ENCODE data around the gene ARL4C.

The ARL4C gene, protein sequence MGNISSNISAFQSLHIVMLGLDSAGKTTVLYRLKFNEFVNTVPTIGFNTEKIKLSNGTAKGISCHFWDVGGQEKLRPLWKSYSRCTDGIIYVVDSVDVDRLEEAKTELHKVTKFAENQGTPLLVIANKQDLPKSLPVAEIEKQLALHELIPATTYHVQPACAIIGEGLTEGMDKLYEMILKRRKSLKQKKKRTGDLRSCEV

DNA sequence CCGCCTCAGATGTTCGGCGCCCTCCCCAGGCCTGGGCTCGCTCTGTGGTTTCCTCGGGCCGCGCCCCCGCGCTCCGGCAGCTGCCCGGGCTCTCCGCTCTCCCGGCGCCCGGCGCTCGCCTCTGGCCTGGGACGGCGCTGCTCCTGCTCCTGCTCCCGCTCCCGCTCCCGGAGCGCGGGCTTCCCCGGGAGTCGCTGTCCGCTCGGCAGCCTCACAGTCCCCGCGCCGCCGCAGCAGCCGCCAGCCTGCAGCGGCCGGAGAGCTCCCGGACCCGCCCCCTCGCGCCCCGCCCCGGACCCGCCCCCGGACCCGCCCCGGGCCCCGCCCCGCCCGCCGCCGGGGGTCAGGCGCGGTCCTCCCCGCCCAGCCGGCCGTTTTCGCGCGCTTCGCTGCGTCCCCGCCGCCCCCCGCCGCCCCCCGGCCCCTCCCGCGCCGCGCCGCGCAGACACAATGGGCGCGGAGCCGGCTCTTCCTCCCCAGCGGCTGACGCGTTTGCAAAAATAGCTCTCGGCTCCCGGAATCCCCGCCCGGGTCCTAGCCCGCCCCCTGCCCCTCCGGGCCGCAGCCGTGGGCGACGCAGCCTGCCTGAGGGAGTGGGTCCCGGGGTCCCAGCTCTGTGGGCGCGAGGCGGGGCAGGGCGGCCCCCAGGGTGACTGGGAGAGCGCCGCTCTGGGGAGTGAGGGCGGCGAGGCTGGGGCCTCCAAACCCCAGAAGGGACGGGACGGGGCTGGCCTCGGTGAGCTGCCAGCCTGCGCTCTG, at the start of gene ARL4C:
Gene ARL4C, minus strand, starts transcription at position 247 of the 759 bp plus-strand sequence. CDS start 495 bp downstream, outside the sequence.
- TF ChIP-seq, protein P1, sequence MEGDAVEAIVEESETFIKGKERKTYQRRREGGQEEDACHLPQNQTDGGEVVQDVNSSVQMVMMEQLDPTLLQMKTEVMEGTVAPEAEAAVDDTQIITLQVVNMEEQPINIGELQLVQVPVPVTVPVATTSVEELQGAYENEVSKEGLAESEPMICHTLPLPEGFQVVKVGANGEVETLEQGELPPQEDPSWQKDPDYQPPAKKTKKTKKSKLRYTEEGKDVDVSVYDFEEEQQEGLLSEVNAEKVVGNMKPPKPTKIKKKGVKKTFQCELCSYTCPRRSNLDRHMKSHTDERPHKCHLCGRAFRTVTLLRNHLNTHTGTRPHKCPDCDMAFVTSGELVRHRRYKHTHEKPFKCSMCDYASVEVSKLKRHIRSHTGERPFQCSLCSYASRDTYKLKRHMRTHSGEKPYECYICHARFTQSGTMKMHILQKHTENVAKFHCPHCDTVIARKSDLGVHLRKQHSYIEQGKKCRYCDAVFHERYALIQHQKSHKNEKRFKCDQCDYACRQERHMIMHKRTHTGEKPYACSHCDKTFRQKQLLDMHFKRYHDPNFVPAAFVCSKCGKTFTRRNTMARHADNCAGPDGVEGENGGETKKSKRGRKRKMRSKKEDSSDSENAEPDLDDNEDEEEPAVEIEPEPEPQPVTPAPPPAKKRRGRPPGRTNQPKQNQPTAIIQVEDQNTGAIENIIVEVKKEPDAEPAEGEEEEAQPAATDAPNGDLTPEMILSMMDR (conservative IDR thresholded peaks at IDR 0.05; ENCODE audit: low read depth), result no peak
- peak; percentile 69 for DNase-seq (ENCODE audit: low spot score)
- POLR2A ChIA-PET (ENCODE audit: low non-redundant PET), result interaction anchor here (0.9 to 1.8 kb wide), 2 partner anchors 50 to 51 kb away, joined by 3 to 7 read pairs; no protein-coding TSS in a partner anchor
- CTCF ChIA-PET, result interaction anchor here (1.0 kb wide), 2 partner anchors 523 to 1048 kb away, joined by 3 read pairs; no protein-coding TSS in a partner anchor
- H3K27ac ChIP-seq, result peak within 1 kb of the TSS; percentile 92

DNA sequence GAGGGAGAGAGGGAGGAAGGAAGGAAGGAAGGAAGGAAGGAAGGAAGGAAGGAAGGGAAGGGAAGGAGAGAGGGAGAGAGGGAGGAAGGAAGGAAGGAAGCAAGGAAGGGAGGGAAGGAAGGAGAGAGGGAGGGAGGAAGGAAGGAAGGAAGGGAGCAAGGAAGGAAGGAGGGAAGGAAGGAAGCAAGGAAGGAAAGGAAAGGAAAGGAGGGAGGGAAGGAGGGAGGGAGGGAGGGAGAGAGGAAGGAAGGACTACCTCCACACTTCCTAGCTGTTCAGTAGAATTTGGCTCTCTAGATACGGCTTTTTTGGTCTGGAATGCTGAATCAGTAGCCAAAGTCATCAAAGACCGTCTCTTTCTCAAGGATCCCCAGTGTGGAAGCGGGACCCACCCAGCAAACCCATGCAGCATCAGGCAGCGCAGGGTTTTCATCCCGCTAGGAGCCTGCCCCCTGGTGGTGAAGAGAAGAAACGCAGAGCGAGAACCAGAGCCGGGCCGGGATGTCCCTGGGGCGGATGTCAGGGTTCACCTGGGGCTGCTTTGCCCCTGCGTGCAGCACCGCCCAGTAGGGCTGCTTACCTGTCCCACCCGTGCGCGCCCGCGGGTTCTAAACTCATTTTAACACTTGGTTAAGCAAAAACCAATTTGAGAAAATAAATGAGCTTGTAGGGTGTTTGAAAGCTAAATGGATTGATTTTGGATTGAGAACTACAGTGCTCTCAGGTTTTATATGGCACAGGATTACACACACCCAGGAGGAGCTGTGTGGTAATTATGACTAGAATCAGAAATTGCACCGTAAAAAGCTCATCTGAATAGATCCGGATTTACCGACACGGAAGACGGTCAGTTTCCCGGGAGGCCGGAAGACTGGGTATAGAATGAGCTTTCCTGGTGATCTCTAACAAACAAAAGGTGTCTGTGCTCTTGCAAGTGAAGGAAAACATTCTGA, 48.1 kb upstream of the ARL4C start:
- ChIA-PET POLR2A (ENCODE audit: low non-redundant PET) (no interaction called here), CTCF (interaction anchor here (0.5 to 1.4 kb wide), 24 partner anchors 10 to 690 kb away, joined by 3 to 10 read pairs (median 4); no protein-coding TSS in a partner anchor)
- DNase-seq (ENCODE audit: low spot score), result peak; percentile 60
- H3K27ac ChIP-seq, result no peak overlapping the region
- TF ChIP-seq, protein P1 (conservative IDR thresholded peaks at IDR 0.05; ENCODE audit: low read depth), result peak; percentile 87

DNA sequence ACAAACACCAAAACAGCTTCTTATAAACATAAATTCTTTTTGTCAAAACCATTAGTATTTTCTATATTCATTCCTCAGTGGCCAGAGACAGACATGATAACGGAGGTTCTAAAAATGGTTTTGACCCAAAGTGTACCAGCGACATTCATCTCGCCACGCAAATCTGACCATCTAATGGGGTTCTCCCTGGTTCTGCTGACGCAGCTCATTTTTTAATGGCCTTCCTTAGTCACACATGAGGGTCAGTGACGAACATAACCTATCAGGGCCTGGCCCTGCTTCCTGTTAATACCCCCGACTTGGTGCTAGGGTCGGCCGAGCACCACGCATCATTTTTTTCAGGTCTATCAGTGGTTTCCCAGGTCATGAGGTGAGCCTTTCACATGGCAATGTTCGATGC, 45.9 kb upstream of the ARL4C start:
- CTCF ChIA-PET, result no interaction called here
- no peak overlapping the region for H3K27ac ChIP-seq
- TF ChIP-seq, protein P1 (conservative IDR thresholded peaks at IDR 0.05; ENCODE audit: low read depth), result no peak
- DNase-seq (ENCODE audit: low spot score), result no peak
- POLR2A ChIA-PET (ENCODE audit: low non-redundant PET), result no interaction called here

DNA sequence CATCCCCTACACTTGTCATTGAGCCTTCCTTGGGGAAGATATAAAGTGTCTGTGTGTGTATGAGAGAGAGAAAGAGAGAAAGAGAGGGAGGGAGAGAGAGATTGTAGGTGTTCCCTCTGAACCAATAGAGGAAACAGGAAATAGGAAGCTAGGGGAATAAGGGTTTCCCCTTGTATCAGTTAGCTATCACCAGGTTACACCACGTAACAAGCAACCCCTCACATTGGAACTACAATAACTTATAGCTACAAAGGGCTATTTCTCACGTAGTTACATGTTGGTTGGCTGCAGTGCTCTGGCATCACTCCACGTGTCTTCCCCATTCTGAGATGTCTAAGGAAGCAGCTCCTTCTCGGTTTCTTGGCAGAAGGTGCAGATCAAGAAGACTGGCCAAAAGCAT, 41.0 kb upstream of the ARL4C start:
- TF ChIP-seq, protein P1 (conservative IDR thresholded peaks at IDR 0.05; ENCODE audit: low read depth), result no peak
- CTCF ChIA-PET, result no interaction called here
- POLR2A ChIA-PET (ENCODE audit: low non-redundant PET), result no interaction called here
- no peak overlapping the region for H3K27ac ChIP-seq
- no peak for DNase-seq (ENCODE audit: low spot score)

DNA sequence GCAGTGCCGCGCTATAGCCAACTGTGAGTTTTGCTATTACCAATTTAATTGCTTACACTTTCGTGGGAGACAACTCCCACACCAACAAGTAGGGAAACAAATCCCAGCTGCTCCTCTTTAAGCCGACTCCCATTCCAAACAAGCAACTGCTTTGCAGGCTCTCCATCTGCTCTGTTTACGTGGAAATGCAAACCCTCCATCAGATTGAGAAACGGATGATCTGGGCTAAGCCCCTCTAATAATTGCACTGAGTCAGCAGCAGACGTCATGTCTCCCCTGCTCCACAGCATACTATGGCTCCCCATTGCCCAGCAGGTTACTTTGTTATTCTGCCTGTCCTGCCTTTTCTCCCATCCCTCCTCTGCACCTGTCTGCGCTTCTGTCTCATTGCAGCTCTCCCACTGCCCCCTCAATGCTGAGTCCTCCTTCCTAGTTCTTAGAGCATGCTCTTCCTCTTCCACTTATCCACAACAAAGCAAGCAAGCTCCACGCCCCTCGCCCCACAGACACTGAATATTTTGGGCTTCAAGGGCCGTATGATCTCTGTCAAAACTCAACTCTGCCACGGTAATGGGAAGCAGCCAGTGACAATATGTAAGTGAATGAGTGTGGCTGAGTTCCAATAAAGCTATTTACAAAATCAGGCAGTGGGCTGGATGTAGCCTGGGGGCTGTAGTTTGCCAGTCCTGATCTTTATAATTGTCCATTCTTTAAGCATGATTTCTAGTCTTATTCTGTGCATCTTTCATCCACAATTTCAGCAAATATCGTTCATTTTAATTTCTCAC, 39.5 kb upstream of the ARL4C start:
- TF ChIP-seq, protein P1 (conservative IDR thresholded peaks at IDR 0.05; ENCODE audit: low read depth), result no peak
- no peak for DNase-seq (ENCODE audit: low spot score)
- CTCF ChIA-PET, result interaction anchor here (1.4 kb wide), 1 partner anchor 8 kb away, joined by 6 read pairs; no protein-coding TSS in a partner anchor
- H3K27ac ChIP-seq, result no peak overlapping the region
- POLR2A ChIA-PET (ENCODE audit: low non-redundant PET), result no interaction called here

Data from RWPE1 (cell line).